ENCODE data around the gene SMC4. TPM values are rescaled to one million over a fixed set of nuclear protein-coding genes. Genes with fewer than 3 reads are reported as not detected.
A peak's percentile ranks its signal among the peaks of the same experiment; 100 is the strongest.
"Not testable (repeated sequence)": the region's sequence is repeated elsewhere in the genome, so short reads cannot be mapped to it uniquely, and the experiment has no call there.

Gene SMC4
- total RNA-seq: 10 to 100 TPM; 25.5 to 53.5 (median 40.7) TPM

- 0% methylated on average over 55 to 60 of the region's 63 CpGs for WGBS, 2 donors
- no peaks in the 10 kb centered on the region for H3K27me3 ChIP-seq
Observed at GRCh38 chr3:160399125-160400029, at the start of gene SMC4, which contains the start of gene IFT80. Gene SMC4 (plus strand): TSS chr3:160399650. CDS start chr3:160400827, 1,177 bp downstream. Gene IFT80 (minus strand): TSS chr3:160399225. CDS start chr3:160384600, 14,625 bp downstream.

GRCh38 chr3:160355826-160356225, 43.6 kb upstream of the SMC4 start:
- no peak for DNase-seq
- Histone ChIP-seq H3K27me3 (no peaks in the 10 kb centered on the region), H3K27ac (no peak overlapping the region), H3K4me1 (no peaks in the 10 kb centered on the region), H3K36me3 (peaks cover 0 to 16% of the 10 kb centered on the region in 2 donors), H3K9me3 (no peaks in the 10 kb centered on the region), H3K4me3 (replicated peaks in 1 of 3) (no peak overlapping the region)
- intact Hi-C loops (cut with DNase I): no loop called here
- 93 to 98% methylated on average over 4 of the region's 4 CpGs for WGBS, 2 donors
- no peak for TF ChIP-seq POLR2A (IDR thresholded peaks at IDR 0.05)
- no peak for TF ChIP-seq CTCF (IDR thresholded peaks at IDR 0.05)

More at GRCh38 chr3:160399125-160400029, at the start of gene SMC4, which contains the start of gene IFT80:
- no peaks in the 10 kb centered on the region for H3K9me3 ChIP-seq
- TF ChIP-seq CTCF (IDR thresholded peaks at IDR 0.05) (peak in 2 of 6 experiments; percentile 21 to 30), POLR2A (IDR thresholded peaks at IDR 0.05) (peak in 1 of 2 donors; percentile 53)
- peak within 1 kb of the TSS; percentile 79 to 93 (median 89) for H3K4me3 ChIP-seq (replicated peaks in 1 of 3)
- no peaks in the 10 kb centered on the region for H3K36me3 ChIP-seq
- H3K27ac ChIP-seq: peak within 1 kb of the TSS; percentile 68 to 91 (median 86)
- intact Hi-C loops (cut with DNase I): no loop called here
- DNase-seq: peak; percentile 94 to 96
- H3K4me1 ChIP-seq: peaks cover 11 to 13% of the 10 kb centered on the region in 2 donors

- WGBS, 2 donors: 74 to 80% methylated on average over 2 of the region's 2 CpGs
- intact Hi-C loops (cut with DNase I): not testable (repeated sequence)
Observed at GRCh38 chr3:160362896-160363295, 36.6 kb upstream of the SMC4 start.

GRCh38 chr3:160365869-160366522, 33.5 kb upstream of the SMC4 start:
- no peaks in the 10 kb centered on the region for H3K9me3 ChIP-seq
- 97 to 98% methylated on average over 1 of the region's 1 CpG for WGBS, 2 donors
- TF ChIP-seq CTCF (IDR thresholded peaks at IDR 0.05): no peak
- no peak for TF ChIP-seq POLR2A (IDR thresholded peaks at IDR 0.05)
- H3K36me3 ChIP-seq: no peaks in the 10 kb centered on the region
- H3K4me3 ChIP-seq (replicated peaks in 1 of 3): no peak overlapping the region
- intact Hi-C loops (cut with DNase I): no loop called here
- H3K27ac ChIP-seq: no peak overlapping the region
- no peaks in the 10 kb centered on the region for H3K27me3 ChIP-seq
- DNase-seq: no peak
- peaks cover 0 to 5% of the 10 kb centered on the region in 2 donors for H3K4me1 ChIP-seq

More at GRCh38 chr3:160362896-160363295, 36.6 kb upstream of the SMC4 start:
- H3K36me3 ChIP-seq; DNase-seq; H3K27me3 ChIP-seq; H3K4me3 ChIP-seq (replicated peaks in 1 of 3); H3K4me1 ChIP-seq; H3K9me3 ChIP-seq; H3K27ac ChIP-seq: not testable (repeated sequence)

- Histone ChIP-seq H3K9me3 (no peaks in the 10 kb centered on the region), H3K36me3 (peaks cover 0 to under 1% of the 10 kb centered on the region in 2 donors), H3K4me1 (peaks cover 3 to 9% of the 10 kb centered on the region in 2 donors), H3K4me3 (replicated peaks in 1 of 3) (no peak overlapping the region), H3K27ac (no peak overlapping the region), H3K27me3 (no peaks in the 10 kb centered on the region)
- DNase-seq: no peak
- intact Hi-C loops (cut with DNase I): no loop called here
- TF ChIP-seq CTCF (IDR thresholded peaks at IDR 0.05) (no peak), POLR2A (IDR thresholded peaks at IDR 0.05) (no peak)
- WGBS, 2 donors: 85 to 90% methylated on average over 2 of the region's 2 CpGs
Observed at GRCh38 chr3:160368804-160369203, 30.6 kb upstream of the SMC4 start.

Data from thyroid gland (tissue), 4 donors.